HG03108 (cell line): Measurements from ENCODE around the gene SUSD2.
"Not testable (repeated sequence)": the region's sequence is repeated elsewhere in the genome, so short reads cannot be mapped to it uniquely, and the experiment has no call there.

Experiments used
- ATAC-seq: cut with Tn5 transposase; IDR thresholded peaks from one replicate; pipeline ENCODE4 v1.9.1; 2021; ENCODE audit warnings: moderate library complexity; ENCODE audit not compliant: unreplicated experiment

SUSD2 gene

DNA sequence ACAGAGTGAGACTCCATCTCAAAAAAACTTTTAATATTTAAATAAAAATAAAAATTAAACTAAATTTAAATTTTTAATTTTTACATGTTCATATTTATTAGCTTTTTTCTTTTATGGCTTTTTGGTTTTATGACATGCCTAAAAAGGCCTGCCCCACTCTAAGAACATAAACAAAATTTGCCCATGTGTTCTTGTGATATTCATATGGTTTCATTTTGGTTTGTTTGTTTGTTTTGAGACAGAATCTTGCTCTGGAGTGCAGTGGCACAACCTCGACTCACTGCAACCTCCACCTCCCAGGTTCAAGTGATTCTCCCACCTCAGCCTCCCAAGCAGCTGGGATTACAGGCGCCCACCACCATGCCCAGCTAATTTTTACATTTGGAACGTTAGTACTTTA lies 27.7 kb downstream of the SUSD2 start:
- ATAC-seq, result no peak

DNA sequence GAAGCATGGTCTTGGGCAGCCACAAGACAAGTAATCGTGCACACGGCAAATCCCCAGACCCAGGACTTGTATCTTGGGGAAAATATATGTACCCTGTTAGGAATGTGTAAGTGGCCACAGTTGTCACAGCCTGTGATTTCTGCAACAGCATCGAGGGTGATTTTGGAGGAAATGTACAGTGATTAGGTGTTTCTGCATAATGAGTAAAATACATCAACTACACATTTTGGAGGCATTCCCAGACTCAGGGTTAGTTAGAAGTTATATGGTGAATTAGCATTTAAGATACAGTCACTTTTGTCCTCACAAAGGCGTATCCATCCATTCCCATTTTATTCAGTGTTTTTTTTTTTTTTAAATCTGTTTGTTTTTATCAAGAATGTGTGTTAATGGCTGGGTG lies 28.4 kb downstream of the SUSD2 start:
- ATAC-seq, result no peak

DNA sequence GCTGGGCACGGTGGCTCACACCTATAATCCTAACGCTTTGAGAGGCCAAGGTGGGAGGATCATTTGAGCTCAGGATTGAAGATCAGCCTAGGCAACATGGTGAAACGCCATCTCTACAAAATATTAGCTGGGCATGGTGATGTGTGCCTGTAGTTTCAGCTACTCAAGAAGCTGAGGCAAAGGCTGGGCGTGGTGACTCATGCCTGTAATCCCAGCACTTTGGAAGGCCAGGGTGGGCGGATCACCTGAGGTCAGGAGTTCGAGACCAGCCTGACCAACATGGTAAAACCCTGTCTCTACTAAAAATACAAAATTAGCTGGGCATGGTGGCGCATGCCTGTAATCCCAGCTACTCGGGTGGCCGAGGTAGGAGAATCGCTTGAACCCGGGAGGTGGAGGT lies 29.1 kb downstream of the SUSD2 start:
- ATAC-seq, result not testable (repeated sequence)

DNA sequence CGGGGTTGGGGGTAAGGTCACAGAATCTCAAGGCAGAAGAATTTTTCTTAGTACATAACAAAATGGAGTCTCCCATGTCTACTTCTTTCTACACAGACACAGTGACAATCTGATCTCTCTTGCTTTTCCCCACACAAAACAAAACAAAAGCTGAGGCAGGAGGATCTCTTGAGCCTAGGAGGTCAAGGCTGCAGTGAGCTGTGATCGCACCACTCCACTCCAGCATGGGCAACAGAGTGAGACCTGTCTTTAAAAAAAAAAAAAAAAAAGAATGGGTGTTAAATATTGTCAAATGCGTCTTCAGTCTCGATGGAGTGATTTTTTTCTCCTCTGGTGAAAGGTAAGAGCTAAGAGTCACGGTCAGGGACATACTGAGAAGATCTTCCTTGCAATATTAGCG lies 30.4 kb downstream of the SUSD2 start:
- not testable (repeated sequence) for ATAC-seq

DNA sequence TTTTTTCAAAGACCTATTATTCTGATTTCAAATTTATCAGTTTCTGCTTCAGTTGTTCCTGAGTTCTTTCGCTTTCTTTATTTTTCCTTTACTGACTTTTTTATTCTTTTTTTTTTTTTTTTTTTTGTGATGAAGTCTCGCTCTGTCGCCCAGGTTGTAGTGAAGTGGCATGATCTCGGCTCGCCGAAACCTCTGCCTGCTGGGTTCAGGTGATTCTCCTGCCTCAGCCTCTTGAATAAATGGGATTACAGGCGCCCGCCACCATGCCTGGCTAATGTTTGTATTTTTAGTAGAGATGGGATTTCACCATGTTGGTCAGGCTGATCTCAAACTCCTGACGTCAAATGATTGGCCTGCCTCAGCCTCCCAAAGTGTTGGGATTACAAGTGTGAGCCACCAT lies 31.8 kb downstream of the SUSD2 start:
- ATAC-seq, result not testable (repeated sequence)

DNA sequence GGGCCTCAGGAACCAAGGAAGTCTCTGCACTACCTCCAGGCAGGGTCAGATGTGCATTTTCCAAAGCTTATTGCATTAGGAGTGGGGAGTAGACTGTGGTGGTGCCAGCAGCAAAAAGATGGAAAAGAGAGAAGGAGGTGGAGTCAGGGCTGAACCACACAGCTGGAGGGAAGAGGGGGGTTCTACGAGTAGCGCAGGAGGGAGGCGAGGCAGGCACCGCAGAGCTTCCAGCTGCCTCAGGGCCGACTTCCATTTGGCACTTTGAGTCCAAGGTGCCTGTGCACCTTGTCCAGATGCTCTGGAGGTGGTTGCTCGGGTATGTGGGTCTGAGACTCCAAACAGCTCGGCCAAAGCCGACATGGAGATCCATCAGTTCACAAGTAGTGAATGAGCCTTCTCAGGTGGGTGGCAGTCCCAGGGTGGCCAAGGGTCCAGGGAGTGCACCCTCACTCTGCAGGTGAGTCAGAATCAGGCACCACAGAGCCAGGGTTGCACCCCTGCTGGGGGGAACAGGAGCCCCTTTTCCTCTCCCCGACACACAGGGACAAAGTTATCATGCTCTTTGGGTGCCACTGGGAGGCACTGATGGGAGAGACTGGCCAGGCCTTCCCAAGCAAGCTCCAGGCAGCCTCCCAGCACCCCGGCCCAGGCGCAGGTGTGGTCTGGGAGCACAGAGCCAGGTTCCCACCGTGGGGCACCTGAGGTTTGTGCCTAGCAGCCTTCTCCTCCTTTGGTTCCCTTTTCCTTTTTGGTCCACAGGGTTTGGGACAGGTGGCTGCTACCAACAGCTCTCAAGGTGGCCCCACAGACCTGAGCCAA lies 33.4 kb downstream of the SUSD2 start:
- ATAC-seq, result no peak

DNA sequence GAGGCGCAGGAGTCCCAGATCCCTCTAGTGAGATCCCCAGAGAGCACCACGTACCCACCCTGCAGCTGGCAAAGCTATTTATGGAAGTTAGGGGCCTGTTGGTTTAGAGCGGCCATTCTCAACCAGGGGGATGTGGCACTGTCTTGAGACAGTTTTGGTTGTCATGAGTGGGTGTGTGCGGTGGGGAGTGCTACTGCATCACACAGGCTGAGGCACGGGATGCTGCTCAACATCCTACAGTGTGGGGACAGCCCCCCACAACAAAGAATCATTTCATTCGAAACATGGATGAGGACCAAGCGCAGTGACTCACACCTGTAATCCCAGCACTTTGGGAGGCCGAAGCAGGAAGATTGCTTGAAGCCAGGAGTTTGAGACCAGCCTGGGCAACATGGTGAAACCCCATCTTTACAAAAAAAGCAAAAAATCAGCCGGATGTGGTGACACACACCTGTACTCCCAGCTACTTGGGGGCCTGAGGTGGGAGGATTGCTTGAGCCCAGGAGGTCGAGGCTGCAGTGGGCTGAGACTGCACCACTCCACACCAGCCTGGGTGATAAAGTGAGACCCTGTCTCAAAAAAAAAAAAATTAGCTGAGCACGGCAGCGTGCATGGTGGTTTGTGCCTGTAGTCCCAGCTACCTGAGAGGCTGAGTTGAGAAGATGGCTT lies 35.4 kb downstream of the SUSD2 start:
- ATAC-seq, result no peak

DNA sequence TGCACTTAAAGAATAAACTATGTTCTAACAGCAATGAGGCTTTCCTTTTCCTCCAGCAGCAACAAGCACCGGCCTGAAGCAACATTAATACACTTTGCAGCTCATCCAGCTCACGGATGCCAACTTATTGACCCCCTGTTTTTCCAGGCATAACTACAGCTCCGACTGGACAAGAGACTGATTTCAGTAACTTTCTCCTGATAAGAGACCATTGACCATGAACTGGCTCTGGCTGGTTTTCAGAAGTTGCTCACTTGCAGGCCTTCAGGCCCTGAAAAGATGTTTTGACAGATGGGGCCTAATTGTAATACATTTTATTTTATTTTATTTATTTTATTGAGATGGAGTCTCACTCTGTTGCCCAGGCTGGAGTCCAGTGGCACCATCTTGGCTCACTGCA lies 36.1 kb downstream of the SUSD2 start:
- ATAC-seq, result no peak

DNA sequence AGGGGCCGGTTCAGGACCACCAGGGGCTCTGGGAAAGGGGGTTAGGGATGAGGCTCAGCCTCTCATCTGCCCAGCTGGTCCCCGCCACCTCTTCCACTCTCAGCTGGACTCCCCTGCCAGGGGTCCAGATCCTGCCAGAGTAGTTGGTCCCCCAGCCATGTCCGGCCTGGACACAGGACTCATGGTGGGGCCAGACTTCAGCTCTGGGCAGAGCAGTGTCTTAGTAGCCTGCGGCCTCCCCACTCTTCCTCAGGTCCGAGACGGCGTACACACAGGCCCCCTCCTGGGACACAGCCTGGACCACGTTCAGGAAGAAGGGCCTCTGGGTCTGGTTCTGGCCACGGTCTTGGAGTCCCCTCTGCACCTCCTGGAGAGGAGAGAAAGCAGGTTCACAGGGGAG lies 38.5 kb downstream of the SUSD2 start:
- ATAC-seq, result no peak

DNA sequence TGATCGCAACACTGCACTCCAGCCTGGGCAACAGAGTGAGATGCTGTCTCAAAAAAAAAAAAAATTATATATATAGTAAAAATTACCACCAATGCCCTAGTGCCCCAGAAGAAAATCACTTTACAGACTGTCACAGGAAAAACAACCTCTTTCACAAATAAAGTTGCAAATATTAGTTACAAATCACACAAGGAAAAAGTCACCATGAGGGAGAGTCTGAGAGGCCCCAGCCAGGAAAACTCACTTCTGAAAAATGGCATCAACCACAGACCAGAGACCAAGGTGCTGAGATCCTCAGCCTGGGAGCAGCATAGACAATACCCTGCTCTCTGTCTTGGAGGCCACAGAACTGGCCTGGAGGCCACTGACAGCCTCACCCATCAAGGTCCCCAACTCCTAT lies 43.2 kb downstream of the SUSD2 start:
- no peak for ATAC-seq

DNA sequence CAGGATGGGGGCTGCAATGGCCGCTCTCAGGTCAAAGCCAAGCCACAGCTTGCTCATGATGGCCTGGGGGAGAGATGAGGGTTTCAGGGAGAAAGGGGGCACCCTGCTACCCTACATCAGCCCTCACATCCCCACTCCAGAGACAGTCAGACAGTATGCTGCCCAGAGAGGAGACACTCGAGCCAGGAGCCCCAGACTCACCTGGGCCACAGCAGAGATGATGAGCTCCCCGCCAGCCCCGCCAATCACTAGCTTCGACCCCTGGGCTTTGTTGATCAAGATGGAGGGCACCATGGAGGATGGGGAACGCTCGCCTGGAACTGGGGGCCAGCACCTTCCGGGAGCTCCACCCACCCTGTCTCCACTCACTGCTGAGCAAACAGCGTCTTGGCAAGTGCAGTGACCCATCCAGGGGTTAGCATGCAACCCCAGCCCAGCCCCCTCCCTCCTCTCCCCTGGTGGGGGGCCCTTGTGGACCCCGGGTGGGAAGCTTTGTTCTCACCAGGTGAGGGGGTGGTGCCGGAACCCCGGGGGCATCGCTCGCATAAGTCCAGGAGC lies 43.8 kb downstream of the SUSD2 start:
- ATAC-seq, result no peak

DNA sequence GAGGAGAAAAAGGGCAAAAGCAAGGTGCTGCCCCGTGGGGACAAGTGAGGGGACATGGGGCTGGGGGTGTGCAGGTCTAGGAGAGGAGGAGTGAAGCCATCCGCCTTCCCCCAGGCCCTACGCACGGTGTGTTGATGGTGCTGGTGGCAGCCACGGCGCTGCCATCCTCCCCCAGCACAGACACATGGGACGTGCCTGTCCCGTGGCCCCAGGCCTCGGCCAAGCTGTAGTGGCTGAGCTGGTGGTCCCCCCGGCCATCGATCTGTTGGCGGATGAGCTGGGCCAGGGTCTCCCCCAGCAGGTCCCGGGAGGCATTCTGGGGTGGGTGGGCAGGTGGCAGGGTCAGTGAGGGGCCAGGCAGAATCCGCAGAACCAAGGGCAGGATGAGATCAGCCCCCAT lies 44.7 kb downstream of the SUSD2 start:
- no peak for ATAC-seq

DNA sequence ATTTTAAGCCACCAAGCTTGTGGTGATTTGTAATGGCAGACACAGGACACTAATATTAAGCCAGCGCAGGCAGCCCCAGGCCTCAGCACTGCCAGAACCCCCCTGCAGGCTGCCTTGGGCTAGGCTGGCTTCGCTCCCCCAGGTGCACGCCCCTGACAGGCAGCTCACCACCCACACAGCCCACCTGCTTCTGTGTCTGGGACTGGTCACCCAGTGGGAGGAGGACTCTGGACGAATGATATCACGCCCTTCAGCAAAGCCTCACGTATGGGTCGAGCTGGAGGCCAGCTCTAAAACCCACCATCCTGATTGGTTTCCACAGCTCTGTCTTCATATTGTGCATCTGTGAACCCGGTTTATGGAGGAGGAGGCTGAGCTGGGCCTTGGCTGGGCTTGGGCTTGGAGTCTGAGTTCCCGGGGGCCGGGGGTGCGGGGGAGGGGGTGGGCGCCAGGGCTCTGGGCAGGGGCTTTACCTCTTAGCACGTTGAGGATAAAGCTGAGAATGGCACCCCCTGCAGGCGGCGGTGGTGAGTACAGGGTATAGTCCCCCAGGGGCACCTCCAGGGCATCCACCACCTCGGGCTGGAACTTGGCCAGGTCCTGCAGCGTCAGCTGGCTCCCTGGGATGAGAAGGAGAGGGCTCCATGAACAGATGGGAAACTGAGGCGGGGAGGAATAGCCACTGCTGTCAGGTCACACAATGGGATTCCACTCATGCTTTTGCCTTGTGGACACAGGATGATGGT lies 49.8 kb downstream of the SUSD2 start:
- no peak for ATAC-seq

DNA sequence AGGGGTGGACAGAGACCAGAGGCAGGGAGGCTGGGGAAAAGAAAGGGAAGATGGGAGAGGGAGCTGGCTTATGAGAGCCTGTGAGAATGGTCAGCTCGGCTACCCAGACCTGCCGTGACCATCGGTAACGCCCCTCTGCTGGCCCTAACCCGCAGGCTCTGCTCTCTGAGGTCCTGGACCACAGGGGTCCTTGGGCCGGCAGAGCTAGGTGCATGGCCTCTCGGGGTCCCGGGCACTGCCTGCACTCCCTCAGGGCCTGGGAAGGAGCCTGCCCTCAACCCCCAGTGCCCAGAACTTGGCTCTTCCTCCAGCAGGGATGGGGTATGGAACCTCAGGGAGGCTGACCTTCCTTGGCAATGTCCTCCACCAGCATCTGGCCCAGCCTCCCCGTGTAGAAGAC lies 50.4 kb downstream of the SUSD2 start:
- no peak for ATAC-seq

DNA sequence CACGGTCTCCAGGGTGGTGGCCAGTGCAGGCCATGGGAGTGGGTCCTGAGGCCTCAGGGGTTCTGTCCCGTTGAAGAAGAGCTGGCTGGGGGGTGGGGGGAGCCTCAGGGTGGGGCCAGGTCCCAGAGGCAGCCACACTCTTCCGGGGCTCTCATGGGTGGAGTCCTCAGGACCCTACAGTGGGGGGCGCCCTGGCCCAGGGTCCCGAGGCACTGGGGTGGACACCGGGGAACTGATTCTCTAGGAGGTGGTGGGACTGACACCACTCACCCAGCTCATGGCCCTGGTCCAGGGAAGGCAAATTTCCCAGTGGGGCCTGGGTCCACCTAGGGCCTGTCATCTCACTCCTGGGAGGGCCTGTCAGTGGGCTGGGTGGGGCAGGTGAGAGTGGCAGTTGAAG lies 50.8 kb downstream of the SUSD2 start:
- no peak for ATAC-seq

DNA sequence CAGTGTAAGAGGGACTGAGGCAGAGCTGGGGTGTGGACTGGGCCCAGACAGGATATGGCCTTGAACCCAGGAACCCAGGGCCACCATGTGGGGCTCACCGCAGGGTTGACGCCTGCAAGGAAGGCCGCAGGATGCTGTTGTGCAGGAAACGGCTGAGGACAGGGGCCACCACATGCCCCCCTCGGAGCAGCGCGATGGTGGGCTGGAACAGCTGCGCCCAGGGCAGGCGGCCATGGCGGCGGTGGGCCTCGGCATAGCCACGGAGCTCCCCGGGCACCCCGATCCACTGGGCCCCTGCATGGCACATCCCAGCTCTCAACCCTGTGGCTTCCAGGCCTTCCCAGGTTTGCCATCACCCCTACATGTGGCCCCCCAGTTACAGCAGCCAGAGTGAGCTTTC lies 51.4 kb downstream of the SUSD2 start:
- no peak for ATAC-seq

DNA sequence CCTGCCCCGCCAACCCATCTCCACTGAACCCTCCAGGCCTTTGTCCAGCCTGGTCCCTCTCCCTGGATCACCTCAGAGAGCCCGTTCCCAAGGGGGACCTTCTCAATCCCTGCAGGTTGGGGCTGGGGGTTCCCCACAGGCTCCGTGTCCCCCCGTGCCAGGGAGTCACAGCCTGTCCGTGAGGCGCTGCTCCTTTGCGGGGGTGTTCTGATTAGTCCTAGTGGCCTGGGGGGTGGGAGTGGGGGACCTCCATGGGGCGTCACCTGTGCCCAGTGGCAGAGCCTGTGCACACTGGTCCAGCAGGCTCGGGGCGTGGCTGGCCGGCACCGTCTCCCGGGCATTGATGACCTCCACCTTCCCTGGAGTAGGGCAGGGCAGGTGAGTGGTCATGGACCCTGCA lies 51.9 kb downstream of the SUSD2 start:
- ATAC-seq, result no peak

DNA sequence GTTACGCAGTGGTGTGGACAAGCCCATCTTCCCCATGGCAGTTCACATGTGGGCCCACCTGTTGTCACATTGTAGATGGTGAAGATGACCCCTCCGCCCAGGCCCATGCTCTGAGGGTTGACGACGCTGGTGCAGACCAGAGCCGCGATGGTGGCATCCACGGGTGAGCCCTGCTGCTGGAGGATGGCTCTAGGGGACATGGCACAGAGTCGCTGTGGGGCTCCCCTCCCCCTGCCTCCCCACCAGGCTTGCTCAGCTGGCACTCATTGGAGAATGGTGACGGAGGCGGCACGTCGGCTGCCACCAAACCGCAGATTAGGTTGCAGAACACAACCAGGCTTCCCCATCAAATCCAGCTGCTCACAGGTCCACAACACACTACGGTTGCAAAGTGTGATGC lies 52.5 kb downstream of the SUSD2 start:
- no peak for ATAC-seq

DNA sequence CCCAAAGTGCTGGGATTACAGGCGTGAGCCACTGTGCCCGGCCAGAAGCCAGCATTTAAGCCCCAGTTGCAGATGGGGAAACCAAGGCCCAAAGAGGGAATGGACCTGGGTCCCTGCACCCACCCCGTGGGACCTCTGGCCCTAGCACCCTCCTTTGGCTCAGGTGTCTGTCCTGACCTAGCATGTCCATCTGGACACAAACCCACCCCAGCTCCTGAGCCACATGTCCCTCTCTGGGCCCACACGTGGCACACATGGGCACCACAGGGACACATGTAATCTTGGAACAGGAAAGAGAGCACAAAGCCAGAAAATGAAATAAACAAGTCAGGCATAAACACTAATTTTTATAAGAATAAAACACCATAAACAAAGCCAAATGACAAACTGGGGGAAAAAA lies 54.0 kb downstream of the SUSD2 start:
- no peak for ATAC-seq

DNA sequence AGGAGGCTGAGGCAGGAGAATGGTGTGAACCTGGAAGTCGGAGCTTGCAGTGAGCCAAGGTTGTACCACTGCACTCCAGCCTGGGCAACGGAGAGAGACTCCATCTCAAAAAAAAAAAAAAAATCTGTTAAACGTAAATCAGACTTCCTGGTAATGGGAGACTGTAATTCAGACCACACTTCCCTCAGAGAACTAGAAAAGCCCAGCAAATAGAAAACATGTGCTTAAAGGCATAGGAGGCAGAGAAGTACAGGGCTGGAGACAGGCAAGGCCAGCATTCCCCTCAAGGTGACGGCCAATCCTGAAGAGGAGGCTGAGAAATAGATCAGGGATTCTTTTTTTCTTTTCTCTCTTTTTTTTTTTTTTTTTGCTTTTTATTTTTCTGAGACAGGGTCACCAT lies 55.4 kb downstream of the SUSD2 start:
- ATAC-seq, result no peak

DNA sequence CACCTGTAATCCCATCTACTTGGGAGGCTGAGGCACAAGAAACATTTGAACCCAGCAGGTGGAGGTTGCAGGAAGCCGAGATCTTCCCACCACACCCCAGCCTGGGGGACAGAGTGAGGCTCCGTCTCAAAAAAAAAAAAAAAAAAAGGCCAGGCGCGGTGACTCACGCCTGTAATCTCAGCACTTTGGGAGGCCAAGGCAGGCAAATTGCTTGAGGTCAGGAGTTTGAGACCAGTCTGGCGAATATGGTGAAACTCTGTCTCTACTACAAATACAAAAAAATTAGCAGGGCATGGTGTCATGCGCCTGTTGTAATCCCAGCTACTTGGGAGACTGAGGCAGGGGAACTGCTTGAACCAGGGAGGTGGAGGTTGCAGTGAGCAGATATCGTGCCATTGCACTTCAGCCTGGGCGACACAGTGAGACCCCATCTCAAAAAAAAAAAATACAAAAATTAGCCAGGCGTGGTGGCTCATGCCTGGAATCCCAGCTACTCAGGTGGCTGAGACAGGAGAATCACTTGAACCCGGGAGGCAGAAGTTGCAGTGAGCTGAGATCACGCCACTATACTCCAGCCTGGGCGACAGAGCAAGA lies 56.9 kb downstream of the SUSD2 start:
- not testable (repeated sequence) for ATAC-seq
